HG02763 (cell line): ENCODE measurements around the gene KIF5C.

Experiments used
- ATAC-seq: cut with Tn5 transposase; IDR thresholded peaks from one replicate; pipeline ENCODE4 v1.9.1; 2021; ENCODE audit warnings: mild to moderate bottlenecking, moderate library complexity; ENCODE audit not compliant: unreplicated experiment

The KIF5C gene

DNA sequence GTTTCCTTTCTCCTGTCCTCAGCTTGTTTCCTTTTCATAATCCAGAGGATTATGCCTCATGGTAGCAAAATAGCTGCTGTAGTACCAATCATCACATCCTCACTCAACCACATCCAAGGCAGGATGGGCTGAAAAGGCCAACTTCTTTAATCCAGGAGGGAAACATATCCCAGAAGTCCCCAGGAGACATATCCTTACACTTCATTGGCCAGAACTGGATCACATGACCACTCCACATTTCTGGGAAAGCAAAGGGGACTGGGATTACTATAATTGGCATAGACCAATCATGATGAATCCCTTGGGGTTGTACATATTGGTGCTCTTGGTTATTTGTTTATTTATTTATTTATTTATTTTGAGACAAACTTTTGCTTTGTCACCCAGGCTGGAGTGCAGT lies 109.4 kb downstream of the KIF5C start:
- no peak for ATAC-seq

GRCh38 chr2:148987286-148987685 lies 112.3 kb downstream of the KIF5C start:
- ATAC-seq, result no peak

DNA sequence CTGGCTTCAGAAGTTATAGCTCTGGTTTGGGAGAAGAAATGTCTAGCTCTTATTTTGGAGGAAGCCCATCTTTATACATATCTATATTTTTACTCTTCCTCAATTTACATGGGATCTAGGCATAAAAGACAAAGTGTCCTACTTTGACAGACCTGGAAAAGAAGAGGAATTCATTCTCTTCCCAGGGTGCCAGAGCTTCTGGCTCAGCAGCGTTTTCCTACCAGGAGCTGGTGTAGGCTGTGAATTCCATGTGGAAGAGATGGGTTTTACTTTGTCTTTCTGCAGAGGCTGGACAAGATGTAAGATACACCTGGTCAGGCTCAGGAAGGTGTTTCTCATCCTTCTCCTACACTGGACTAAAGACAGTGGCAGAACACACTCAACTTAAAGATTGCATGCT lies 113.3 kb downstream of the KIF5C start:
- ATAC-seq, result no peak

DNA sequence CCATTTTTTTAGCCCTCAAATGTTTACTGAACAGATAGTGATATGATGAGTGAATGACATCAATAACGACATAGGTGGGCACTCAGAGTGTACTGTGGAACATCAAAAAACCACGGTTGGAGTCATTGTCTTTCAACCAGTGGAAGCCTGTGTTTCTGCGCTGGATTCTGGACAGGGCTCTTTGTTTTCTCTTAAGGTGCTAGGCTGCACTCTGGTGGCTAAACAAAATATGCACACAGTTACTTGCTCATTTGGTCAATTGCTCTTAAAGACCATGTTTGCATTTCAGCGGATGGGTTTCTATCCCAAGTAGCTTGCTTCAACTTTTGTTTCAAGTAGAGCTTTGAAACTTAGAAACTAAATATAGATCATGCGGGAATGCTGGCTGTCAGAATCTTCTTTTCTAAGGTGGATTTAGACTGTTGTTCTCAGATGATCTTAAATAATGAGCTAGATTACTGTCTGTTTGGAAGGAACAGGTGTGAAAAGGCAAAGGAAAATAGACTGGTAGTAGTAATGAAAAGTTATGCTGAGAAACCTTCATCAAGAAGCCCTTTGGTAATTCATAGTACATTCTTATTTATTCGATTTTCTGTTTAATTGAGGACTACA lies 115.0 kb downstream of the KIF5C start:
- ATAC-seq, result peak; percentile 61

GRCh38 chr2:148990968-148991367 lies 115.9 kb downstream of the KIF5C start:
- no peak for ATAC-seq

DNA sequence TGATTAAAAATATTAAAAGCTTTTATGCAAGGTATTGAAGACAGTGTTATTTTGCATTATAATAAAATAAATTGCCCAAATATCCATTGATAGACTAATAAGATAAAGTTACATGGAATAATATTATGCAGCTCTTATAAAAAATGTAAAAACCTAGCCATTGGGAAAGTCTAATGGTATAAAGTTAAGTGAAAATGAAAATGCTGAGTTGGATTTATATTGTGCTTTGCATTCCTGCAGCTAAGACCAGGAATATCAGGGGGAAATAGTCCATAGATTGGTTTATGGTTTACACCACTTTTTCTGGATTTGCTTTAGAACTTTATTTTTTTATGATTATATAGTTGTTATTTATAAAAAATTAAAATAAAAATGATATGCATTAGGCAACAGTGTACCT lies 117.4 kb downstream of the KIF5C start:
- no peak for ATAC-seq

DNA sequence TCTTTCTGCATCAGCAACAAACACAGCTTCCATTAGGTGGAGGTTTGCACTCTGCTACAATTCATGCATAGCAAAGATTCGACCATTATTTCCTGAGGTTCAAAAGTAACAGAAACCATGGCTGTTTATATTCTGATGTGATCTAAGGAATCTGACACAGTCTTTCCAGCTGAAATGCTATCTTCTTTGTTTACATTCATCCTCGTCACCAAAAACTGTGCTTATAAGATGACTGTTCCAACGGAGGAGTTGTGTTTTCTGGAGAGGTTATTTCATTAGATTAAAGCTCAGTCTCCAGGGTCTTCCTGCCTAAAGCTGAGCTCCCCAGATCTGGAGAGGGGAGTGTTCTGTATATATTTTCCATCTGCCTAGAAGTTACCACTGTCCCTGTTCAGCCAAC lies 118.3 kb downstream of the KIF5C start:
- no peak for ATAC-seq

DNA sequence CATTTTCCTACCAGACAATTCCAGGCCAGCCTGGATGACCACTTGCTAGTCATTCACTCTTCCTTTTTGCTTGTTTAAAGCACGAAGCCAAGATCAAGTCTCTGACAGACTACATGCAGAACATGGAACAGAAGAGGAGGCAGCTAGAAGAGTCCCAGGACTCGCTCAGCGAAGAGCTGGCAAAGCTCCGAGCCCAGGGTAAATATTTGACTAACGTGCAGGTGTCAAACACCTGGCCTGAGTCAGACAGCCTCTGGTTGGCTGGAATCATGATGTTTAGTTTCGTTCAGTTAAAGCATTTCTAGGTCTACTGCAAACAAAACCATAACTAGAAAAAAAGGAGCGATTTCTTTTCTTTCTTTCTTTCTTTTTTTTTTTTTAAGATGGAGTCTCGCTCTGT lies 119.3 kb downstream of the KIF5C start:
- ATAC-seq, result no peak

DNA sequence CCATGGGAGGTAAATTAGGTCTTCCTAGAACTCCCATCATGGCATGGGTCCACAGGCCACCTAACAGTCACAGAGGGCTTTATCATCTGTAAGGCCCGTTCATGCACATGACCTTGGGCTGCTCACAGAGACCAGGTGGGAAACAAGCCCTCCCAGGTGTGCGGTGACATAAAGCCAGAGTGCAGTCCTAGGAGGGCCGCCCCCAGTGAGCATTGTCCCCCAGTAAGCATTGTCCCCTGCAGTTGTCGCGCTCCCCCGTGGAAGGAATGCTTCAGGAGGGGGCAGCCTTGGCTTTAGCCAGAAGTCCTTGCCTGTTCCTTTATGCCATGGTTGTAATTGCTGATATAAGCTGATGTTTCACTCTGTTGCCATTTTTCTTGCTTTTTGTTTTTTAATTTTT lies 121.8 kb downstream of the KIF5C start:
- no peak for ATAC-seq

- ATAC-seq, result no peak
These were observed 123.3 kb downstream of the KIF5C start for GRCh38 chr2:148998165-148998830.

DNA sequence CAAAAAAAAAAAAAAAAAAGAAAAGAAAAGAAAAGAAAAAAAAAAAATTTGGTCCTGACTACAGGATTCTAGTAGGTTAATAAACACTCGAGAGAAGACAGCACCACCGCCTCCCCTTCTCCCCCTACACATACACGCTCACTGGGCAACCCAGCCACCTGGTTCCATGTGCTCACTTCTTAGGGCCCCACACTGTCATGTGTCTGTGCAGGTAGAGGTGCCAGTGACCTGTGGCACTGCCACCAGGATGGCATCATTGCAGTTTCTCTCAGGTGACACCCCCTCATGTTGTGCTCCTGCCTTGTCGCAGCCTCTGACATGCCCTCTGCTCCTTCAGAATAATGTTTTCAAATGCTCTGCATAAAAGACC lies 123.8 kb downstream of the KIF5C start:
- no peak for ATAC-seq

DNA sequence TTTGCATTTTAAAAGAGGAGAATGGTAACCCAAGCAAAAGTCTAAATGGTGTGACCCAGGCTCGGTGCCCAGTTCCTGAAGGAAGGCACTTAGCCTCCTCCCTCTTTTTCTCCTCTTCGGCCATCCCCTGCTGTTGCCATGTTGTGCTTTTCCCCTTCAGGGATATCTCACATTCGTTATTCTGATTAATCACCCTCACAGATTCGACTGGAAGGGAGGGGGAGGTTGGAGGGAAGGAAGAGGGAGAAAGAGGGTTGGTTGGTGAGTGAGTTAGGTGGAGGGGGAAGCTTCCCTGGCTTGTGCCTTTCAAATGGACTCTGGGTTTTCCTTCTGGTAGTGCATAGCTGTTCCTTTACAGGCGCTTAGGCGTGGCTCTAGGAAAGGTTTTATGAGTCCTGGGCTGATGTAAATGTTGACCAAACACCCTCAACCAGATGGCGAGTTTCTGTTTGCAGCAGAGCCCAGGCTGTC lies 124.5 kb downstream of the KIF5C start:
- ATAC-seq, result no peak

GRCh38 chr2:149000158-149000938 lies 125.3 kb downstream of the KIF5C start:
- no peak for ATAC-seq

DNA sequence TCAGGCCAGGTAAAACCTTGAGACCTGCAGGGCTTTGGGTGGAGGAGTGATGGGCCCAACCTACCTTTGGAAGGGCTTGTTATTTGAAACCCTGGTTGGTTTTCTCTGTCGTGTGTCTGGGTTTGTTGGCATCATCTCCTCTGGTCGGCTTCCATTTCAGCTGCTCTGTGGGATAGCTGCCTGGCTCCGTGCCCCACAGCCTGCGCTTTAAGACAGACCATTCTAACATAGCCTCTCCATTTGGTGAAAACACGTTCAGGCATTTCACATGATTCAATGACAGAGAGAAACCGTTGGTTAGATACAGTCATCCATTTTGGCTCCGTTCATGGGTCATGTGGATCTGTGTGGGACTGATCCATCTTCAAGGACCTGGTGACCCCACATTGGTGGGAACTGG lies 126.5 kb downstream of the KIF5C start:
- ATAC-seq, result no peak

GRCh38 chr2:149002378-149002890 lies 127.4 kb downstream of the KIF5C start:
- ATAC-seq, result no peak

- ATAC-seq, result no peak
These were observed 128.1 kb downstream of the KIF5C start for GRCh38 chr2:149002891-149003740.

GRCh38 chr2:149004836-149005235 lies 129.8 kb downstream of the KIF5C start:
- no peak for ATAC-seq

DNA sequence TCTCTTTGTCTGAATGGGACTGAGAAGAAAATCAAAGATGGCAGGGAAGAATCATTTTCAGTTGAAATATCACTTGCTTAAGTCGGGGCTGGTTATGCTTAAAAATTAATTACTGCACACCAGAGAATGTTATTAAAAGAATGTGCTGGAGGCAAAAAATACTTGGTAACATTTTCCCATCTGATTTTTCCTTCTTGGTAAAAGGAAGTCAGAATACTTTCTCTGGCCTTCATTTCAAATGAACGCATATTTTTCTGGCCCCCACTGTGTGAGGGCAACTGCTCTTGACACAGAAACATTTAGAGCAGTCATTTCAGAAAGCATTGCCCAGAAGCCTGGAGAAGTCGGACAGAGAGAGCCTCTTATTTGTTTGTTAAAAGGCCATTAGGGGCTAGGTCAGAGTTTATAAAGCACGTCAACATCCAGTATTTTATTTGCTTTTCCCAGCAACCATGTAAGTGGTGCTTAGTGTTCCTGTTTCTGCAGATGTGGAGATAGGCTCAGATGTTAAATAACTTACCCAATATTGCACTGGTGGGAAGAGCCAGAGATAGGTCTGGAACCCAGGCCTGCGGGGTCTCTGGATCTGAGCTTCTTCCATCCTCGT lies 130.5 kb downstream of the KIF5C start:
- ATAC-seq, result no peak

- no peak for ATAC-seq
These were observed 132.0 kb downstream of the KIF5C start for GRCh38 chr2:149006883-149007543.

DNA sequence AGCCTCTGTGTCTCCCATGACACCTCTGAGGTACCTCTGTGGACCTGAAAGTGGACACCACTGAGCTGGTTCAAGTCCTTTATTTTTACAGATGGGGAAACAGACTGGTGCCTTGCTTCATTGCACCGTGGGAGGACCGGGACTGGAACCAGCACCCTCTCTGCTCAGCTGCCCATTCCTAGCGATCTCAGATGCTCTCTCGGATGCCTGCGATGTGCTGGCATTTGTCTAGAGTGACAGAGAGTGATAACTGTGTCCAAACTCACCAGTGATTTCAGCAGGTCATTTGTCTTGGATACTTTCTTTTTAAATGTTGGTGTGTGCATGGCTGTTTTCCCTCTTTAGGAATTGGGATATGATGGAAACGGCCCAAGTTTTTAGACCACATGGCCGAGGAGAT lies 133.4 kb downstream of the KIF5C start:
- no peak for ATAC-seq
